ENCODE measurements around the gene NETO1. TPM values are rescaled to one million over a fixed set of nuclear protein-coding genes. Genes with fewer than 3 reads are reported as not detected.

NETO1 gene
- total and polyA plus RNA-seq, 5 experiments from 2014 or later: 0.21 to 1.7 TPM; not detected in 3

DNA sequence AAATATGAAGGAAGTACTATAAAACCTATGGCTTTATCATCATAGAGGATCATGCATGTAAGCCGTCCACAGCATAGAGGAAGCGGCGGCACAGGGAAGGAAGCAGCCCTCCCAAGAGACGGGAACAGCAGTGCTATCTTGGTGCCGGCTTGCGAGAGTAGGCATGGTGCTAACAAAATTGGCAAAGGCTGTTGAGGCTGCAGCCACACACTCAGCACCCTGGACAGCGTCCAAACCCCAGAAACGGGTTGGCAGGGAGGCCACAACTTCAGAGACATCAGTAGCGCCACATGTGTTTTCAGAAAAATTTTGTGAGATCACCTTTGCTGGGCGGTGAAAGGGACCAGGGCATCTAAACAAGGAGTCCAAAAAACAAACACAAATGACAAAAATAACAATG, 37.7 kb downstream of the NETO1 start:
- POLR2A ChIA-PET: no interaction called here
- ATAC-seq (no peak), DNase-seq (no peak)
- Mint-ChIP-seq H3K4me3 (no peak overlapping the region), H3K9me3 (peaks cover 0 to 27% (median 2%) of the 10 kb centered on the region in 9 donors), H3K27me3 (peaks cover 0 to 6% (median 0%) of the 10 kb centered on the region in 5 donors), H3K4me1 (no peaks in the 10 kb centered on the region), H3K36me3 (no peaks in the 10 kb centered on the region), H3K27ac (peak overlapping the region in 1 of 10 donors; percentile 32)

DNA sequence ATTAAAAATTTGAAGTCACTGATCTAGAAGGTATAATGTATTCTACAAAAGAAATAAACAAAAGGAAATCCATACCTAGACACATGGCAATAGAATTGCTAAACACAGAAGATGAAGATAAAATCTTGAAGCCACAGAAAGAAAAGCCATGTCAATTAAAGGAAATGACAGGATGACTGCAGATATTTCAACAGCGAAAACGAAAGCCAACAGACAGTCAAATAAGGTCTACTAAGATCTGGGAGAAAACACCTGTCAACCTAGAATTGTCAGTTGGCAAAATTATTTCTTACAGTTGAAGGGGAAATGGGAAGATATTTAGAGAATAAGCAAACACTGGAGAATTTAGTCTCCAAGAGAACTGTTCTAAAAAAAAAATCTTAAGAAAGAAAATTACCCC, 39.2 kb downstream of the NETO1 start:
- Mint-ChIP-seq H3K27ac (no peak overlapping the region), H3K27me3 (peaks cover 0 to 4% (median 0%) of the 10 kb centered on the region in 5 donors), H3K9me3 (peaks cover 0 to 24% (median 3%) of the 10 kb centered on the region in 9 donors), H3K4me3 (no peak overlapping the region), H3K36me3 (no peaks in the 10 kb centered on the region), H3K4me1 (no peaks in the 10 kb centered on the region)
- POLR2A ChIA-PET: no interaction called here
- DNase-seq (no peak), ATAC-seq (no peak)

DNA sequence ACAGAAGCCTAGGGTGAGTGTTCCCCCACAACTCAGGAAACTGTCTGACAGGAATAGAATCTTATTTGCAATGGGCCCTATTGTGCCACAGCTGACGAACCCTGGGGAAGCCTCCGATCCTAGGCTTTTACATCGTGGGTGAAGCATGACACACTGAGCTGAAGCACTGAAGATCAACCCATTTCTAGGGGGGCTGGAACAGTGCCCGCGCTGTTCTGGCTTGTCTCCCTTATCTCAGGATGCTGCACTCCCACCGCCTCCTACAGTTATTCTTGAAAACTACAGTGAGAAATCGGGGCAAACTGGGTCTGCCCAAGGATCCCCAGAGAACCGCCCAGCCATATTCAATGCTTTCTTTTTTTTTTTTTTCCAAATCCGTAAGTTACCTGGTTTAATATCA, 41.1 kb downstream of the NETO1 start:
- ATAC-seq (no peak), DNase-seq (no peak)
- POLR2A ChIA-PET: no interaction called here
- Mint-ChIP-seq H3K4me1 (no peaks in the 10 kb centered on the region), H3K27ac (no peak overlapping the region), H3K36me3 (no peaks in the 10 kb centered on the region), H3K4me3 (no peak overlapping the region), H3K27me3 (peaks cover 0 to 4% (median 0%) of the 10 kb centered on the region in 5 donors), H3K9me3 (peaks cover 0 to 17% (median 3%) of the 10 kb centered on the region in 9 donors)

DNA sequence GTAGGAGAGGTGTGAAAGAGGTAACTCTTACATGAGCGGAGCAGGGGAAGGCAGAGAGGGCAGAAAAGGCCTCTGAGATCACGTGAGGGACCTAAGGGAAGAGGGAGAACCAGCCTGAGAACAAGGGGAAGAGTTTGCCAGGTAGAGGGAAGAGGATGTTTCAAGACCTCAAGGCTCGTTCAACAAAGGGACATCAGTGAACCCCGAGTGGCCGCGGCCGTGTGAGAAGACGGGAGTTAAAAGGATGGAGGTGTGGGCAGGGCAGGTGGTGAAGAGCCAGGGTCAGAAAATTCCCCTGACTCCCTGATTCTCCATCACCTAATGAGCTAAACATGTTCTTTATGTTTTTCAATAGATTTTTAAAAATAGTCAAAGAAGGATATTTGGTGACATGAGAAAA, 44.4 kb downstream of the NETO1 start:
- H3K9me3 Mint-ChIP-seq: peaks cover 0 to 2% (median 0%) of the 10 kb centered on the region in 9 donors
- H3K36me3 Mint-ChIP-seq: no peaks in the 10 kb centered on the region
- DNase-seq: no peak
- H3K27ac Mint-ChIP-seq: peak overlapping the region in 1 of 10 donors; percentile 58
- no peaks in the 10 kb centered on the region for H3K4me1 Mint-ChIP-seq
- POLR2A ChIA-PET: no interaction called here
- no peak for ATAC-seq
- H3K27me3 Mint-ChIP-seq: no peaks in the 10 kb centered on the region
- H3K4me3 Mint-ChIP-seq: no peak overlapping the region

DNA sequence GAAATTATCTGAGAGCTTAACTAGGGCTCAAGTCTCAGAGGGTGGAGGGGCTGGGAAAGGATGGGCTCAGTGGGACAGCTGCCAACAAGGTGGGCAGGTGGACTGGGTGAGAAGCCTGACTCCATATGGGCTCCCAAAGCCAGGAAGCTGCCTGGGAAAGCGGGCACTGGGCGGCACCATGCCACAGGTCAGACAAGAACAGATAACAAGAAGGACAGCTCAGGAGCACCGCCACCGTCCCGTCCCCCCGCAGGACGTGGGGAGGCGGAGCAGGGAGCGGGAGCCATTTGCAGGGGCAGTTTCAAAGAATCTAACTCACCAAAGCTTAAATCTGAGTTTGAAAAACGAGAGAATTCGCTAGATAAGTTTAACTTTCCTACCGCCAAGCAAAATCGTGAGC, 45.6 kb downstream of the NETO1 start:
- no peak for DNase-seq

DNA sequence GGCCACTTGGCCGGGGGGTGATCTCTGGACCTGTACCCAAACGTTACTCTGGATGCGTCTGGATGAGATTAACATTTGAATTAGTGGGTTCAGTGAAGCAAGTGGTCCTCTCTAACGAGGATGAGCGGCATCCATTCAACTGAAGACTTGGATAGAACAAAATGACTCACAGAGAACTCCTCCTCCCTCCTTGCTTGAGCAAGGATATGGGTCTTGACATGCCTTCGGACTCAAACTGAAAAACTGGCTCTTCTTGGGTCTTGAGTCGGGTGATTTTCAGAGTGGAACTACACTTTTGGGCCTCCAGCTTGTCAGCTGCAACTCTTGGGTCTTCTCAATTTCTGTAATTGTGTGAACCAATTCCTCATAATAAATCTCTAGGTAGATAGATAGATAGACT, 47.2 kb downstream of the NETO1 start:
- Mint-ChIP-seq H3K36me3 (no peaks in the 10 kb centered on the region), H3K4me1 (no peaks in the 10 kb centered on the region), H3K4me3 (no peak overlapping the region), H3K9me3 (peaks cover 0 to 15% (median 0%) of the 10 kb centered on the region in 9 donors), H3K27me3 (no peaks in the 10 kb centered on the region), H3K27ac (no peak overlapping the region)
- DNase-seq (no peak), ATAC-seq (no peak)
- POLR2A ChIA-PET: no interaction called here

More for the DNA sequence above, 45.6 kb downstream of the NETO1 start:
- no peak overlapping the region for H3K4me3 Mint-ChIP-seq
- no peaks in the 10 kb centered on the region for H3K36me3 Mint-ChIP-seq
- H3K27me3 Mint-ChIP-seq: no peaks in the 10 kb centered on the region
- no peak overlapping the region for H3K27ac Mint-ChIP-seq
- H3K9me3 Mint-ChIP-seq: peaks cover 0 to 2% (median 0%) of the 10 kb centered on the region in 9 donors
- no peaks in the 10 kb centered on the region for H3K4me1 Mint-ChIP-seq
- POLR2A ChIA-PET: no interaction called here
- no peak for ATAC-seq

DNA sequence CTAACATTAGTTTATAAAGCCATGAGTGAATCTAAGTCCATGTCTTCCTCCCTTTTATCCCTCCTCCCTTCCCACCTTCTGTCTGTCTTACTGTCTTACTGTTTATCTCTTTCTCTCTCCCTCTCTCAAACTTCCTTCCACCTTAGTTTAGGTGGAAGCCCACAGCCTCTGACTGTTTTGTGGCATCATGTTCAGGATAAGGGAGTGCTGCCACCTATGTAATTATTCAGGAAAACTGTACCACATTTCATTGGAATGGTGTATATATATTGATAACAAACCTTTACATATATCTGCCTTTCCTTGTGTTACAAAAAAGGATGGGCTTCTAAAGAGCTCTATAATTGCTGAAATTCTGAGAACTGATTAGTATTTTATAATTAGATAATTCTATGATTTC, 48.7 kb downstream of the NETO1 start:
- Mint-ChIP-seq H3K4me3 (no peak overlapping the region), H3K27me3 (no peaks in the 10 kb centered on the region), H3K4me1 (no peaks in the 10 kb centered on the region), H3K27ac (no peak overlapping the region), H3K36me3 (no peaks in the 10 kb centered on the region), H3K9me3 (peaks cover 0 to 16% (median 0%) of the 10 kb centered on the region in 9 donors)
- POLR2A ChIA-PET: no interaction called here
- DNase-seq: no peak
- ATAC-seq: no peak

DNA sequence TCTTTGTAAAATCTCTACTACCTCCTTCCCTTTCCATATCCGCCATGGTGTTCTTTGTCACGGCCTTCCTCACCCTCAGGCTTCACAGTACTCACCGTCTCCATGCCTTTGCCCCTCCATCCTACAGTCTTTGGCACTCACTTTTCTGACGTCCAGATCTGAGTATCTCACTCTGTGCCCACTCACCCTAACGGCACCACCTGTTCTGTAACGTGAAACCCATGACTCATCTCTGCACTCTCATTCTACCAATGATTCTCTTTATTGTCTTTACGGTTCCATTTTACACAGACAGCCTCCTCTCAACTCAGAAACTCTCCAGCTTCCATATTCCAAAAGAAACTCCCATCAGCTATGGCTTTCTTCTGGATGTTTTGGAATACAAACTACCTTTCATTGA, 56.7 kb downstream of the NETO1 start:
- peak overlapping the region in 1 of 10 donors; percentile 9 for H3K27ac Mint-ChIP-seq
- no peak overlapping the region for H3K4me3 Mint-ChIP-seq
- no peak for DNase-seq
- ATAC-seq: no peak
- H3K27me3 Mint-ChIP-seq: no peaks in the 10 kb centered on the region
- no peaks in the 10 kb centered on the region for H3K36me3 Mint-ChIP-seq
- peaks cover 0 to 13% (median 0%) of the 10 kb centered on the region in 9 donors for H3K9me3 Mint-ChIP-seq
- POLR2A ChIA-PET: no interaction called here
- no peaks in the 10 kb centered on the region for H3K4me1 Mint-ChIP-seq

DNA sequence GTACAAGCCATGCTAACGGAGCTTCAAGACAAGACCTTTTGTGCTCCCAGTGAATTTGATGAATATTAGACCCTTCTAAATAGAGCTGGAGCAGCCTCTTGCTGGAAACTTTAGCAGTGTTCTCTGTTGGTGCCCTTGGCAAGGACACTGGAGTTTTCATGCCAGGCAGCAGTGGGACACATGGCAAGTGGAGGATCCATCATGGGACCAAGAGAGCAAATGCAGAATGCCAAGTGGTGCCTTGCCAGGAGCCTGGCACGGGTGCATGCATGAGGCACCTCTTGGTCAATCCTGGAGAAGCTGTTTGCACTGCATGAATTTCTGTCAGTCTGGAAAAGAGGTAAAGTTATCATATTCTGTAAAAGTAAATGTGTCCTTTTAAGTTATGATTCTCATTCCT, 59.1 kb downstream of the NETO1 start:
- DNase-seq (no peak), ATAC-seq (no peak)
- Mint-ChIP-seq H3K36me3 (no peaks in the 10 kb centered on the region), H3K4me3 (no peak overlapping the region), H3K4me1 (no peaks in the 10 kb centered on the region), H3K27me3 (no peaks in the 10 kb centered on the region), H3K27ac (no peak overlapping the region), H3K9me3 (peaks cover 0 to 13% (median 0%) of the 10 kb centered on the region in 9 donors)
- POLR2A ChIA-PET: no interaction called here

DNA sequence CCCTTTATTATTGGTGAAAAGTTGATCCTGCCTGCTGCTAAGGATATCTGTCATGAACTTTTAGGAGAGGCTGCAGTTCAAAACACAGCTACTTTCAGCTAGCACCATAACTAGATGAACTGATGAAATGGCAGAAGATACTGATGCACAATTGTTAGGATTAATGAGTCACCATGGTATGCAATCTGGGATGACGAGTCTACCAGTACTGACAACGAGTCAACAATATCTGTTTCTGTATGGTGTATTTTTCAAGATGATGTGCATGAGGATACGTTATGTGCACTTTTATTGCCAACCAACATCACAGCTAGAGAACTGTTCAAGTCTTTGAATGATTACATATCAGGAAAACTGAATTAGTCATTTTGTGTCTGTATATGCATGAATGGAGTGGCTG, 68.7 kb downstream of the NETO1 start:
- ATAC-seq (no peak), DNase-seq (no peak)
- no peaks in the 10 kb centered on the region for H3K36me3 Mint-ChIP-seq
- no peaks in the 10 kb centered on the region for H3K4me1 Mint-ChIP-seq
- no peak overlapping the region for H3K4me3 Mint-ChIP-seq
- H3K9me3 Mint-ChIP-seq: peaks cover 0 to 11% (median under 1%) of the 10 kb centered on the region in 9 donors
- POLR2A ChIA-PET: no interaction called here
- H3K27ac Mint-ChIP-seq: no peak overlapping the region
- no peaks in the 10 kb centered on the region for H3K27me3 Mint-ChIP-seq

DNA sequence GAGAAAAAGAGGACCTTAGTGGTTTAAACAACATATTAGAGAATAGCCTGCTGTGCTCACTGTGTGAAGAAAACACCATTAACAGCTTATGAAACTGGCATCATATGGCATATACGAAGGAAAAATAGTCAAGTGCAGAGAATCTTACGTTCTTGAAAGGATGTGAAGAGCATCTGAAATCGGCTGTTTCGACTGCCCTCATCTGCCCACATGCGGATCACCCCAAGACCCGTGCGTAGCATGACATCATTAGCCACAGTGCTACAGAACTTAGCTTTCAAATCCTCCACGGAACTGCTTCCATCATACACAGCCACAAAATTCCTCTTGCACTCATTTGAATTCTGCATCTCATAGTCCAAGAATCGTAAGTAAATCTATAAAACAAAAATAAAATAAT, 84.3 kb downstream of the NETO1 start:
- no peak for DNase-seq
- peaks cover 0 to 4% (median 0%) of the 10 kb centered on the region in 9 donors for H3K9me3 Mint-ChIP-seq
- H3K36me3 Mint-ChIP-seq: no peaks in the 10 kb centered on the region
- no peaks in the 10 kb centered on the region for H3K27me3 Mint-ChIP-seq
- H3K4me1 Mint-ChIP-seq: no peaks in the 10 kb centered on the region
- H3K4me3 Mint-ChIP-seq: no peak overlapping the region
- POLR2A ChIA-PET: no interaction called here
- H3K27ac Mint-ChIP-seq: no peak overlapping the region
- ATAC-seq: no peak

DNA sequence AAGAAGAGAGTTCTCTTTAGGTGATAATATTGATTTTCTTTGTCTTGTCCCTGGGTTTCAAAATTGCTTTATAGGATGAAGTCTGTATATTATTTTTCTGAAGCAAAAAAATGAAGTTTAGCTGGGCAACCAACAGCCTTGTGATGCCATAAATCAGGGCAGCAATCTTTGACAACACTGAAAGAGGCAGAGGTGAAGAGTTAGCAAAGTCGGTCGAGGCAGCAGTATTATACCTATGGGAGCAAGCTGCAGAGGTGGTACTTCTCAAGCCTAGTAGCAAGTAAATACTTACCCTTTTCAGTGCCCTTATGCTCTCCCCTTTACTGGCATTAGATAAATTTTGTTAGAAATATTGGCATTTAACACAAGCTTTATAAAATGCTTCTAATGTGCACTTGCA, 92.9 kb downstream of the NETO1 start:
- ATAC-seq: no peak
- Mint-ChIP-seq H3K27me3 (peaks cover 0 to 3% (median 0%) of the 10 kb centered on the region in 5 donors), H3K27ac (no peak overlapping the region), H3K4me3 (no peak overlapping the region), H3K9me3 (peaks cover 0 to 2% (median 0%) of the 10 kb centered on the region in 9 donors), H3K4me1 (no peaks in the 10 kb centered on the region), H3K36me3 (no peaks in the 10 kb centered on the region)
- no peak for DNase-seq
- POLR2A ChIA-PET: no interaction called here

DNA sequence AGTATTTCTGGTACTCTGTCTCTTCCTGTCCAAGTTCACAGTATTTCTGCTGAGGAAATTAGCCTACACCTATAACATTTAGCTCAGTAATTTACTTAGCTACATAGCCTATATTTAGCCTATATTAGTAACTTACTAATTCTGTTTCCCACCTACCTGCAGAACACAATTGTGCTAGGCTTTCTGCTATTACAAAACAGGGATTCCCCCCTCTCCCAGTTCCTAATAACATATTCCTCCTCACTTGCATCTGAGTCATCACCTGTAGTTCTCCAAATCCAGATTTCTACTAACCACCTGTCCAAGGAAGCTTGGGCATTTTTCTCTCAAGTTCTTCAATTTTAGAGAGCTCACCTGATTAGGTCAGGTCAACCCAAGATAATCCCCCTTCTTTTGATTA, 94.9 kb downstream of the NETO1 start:
- DNase-seq (no peak), ATAC-seq (no peak)
- H3K27ac Mint-ChIP-seq: no peak overlapping the region
- H3K4me3 Mint-ChIP-seq: no peak overlapping the region
- no peaks in the 10 kb centered on the region for H3K4me1 Mint-ChIP-seq
- POLR2A ChIA-PET: no interaction called here
- H3K36me3 Mint-ChIP-seq: no peaks in the 10 kb centered on the region
- H3K27me3 Mint-ChIP-seq: peaks cover 0 to 3% (median 0%) of the 10 kb centered on the region in 5 donors
- H3K9me3 Mint-ChIP-seq: no peaks in the 10 kb centered on the region

DNA sequence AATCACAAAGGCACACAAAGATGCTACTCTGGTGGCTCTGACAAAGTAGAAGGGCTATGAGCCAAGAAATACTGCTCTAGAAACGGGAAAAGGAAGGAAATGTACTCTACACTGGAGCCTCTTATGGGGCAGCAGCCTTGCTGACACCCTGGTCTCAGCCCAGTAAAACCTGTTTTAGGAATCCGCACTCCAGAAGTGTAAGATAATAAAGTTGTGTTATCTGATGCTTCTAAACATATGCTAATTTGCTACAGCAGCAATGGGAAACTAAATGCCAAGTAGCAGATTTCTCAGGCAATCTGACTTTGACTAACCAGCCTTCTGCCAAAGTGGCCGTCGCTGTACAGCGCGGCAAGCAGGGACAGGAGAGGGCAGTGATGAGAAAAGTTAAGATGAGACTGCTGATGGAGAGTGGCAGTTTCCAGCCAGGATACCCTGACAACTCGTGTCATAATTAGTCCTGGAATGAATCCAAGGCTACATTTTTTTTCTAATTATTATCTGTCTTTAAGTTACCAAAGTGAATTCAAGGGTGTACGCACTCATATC, 99.0 kb downstream of the NETO1 start:
- Mint-ChIP-seq H3K4me3 (no peak overlapping the region), H3K27ac (no peak overlapping the region), H3K27me3 (peaks cover 0 to 3% (median 0%) of the 10 kb centered on the region in 5 donors), H3K9me3 (no peaks in the 10 kb centered on the region), H3K36me3 (no peaks in the 10 kb centered on the region), H3K4me1 (no peaks in the 10 kb centered on the region)
- ATAC-seq (no peak), DNase-seq (no peak)
- POLR2A ChIA-PET: no interaction called here
